HG02623 (cell line): Measurements from ENCODE around the gene CSMD2.
A peak's percentile ranks its signal among the peaks of the same experiment; 100 is the strongest.
"Not testable (repeated sequence)": the region's sequence is repeated elsewhere in the genome, so short reads cannot be mapped to it uniquely, and the experiment has no call there.

Source experiments
- ATAC-seq: cut with Tn5 transposase; IDR thresholded peaks from one replicate; pipeline ENCODE4 v1.9.1; 2021; ENCODE audit warnings: moderate library complexity; ENCODE audit not compliant: unreplicated experiment

CSMD2 gene

GRCh38 chr1:33517596-33518250, 647.3 kb downstream of the CSMD2 start:
- ATAC-seq: no peak

- ATAC-seq: no peak
Observed at GRCh38 chr1:33516891-33517567, 648.0 kb downstream of the CSMD2 start.

GRCh38 chr1:33516428-33516827, 648.6 kb downstream of the CSMD2 start:
- ATAC-seq: no peak

- no peak for ATAC-seq
Observed at GRCh38 chr1:33515607-33516006, 649.4 kb downstream of the CSMD2 start.

GRCh38 chr1:33515112-33515511, 649.9 kb downstream of the CSMD2 start:
- no peak for ATAC-seq

GRCh38 chr1:33512226-33513011, 652.6 kb downstream of the CSMD2 start:
- no peak for ATAC-seq

- ATAC-seq: not testable (repeated sequence)
Observed at GRCh38 chr1:33509276-33509675, 655.8 kb downstream of the CSMD2 start.

GRCh38 chr1:33508151-33508550, 656.9 kb downstream of the CSMD2 start:
- ATAC-seq: no peak

GRCh38 chr1:33507661-33508060, 657.4 kb downstream of the CSMD2 start:
- no peak for ATAC-seq

- ATAC-seq: no peak
Observed at GRCh38 chr1:33503506-33503905, 661.5 kb downstream of the CSMD2 start.

- ATAC-seq: no peak
Observed at GRCh38 chr1:33502726-33503125, 662.3 kb downstream of the CSMD2 start.

- ATAC-seq: no peak
Observed at GRCh38 chr1:33501774-33502173, 663.3 kb downstream of the CSMD2 start.

- no peak for ATAC-seq
Observed at GRCh38 chr1:33501309-33501708, 663.7 kb downstream of the CSMD2 start.

GRCh38 chr1:33500547-33500946, 664.5 kb downstream of the CSMD2 start:
- no peak for ATAC-seq

GRCh38 chr1:33497410-33497809, 667.6 kb downstream of the CSMD2 start:
- ATAC-seq: no peak

GRCh38 chr1:33494929-33495328, 670.1 kb downstream of the CSMD2 start:
- ATAC-seq: no peak

- no peak for ATAC-seq
Observed at GRCh38 chr1:33488624-33489023, 676.4 kb downstream of the CSMD2 start.

- no peak for ATAC-seq
Observed at GRCh38 chr1:33482412-33482811, 682.6 kb downstream of the CSMD2 start.

- ATAC-seq: no peak
Observed at GRCh38 chr1:33477451-33477850, 687.6 kb downstream of the CSMD2 start.

- no peak for ATAC-seq
Observed at GRCh38 chr1:33473900-33474299, 691.1 kb downstream of the CSMD2 start.

GRCh38 chr1:33472269-33472980, 692.6 kb downstream of the CSMD2 start, which contains the start of gene ZSCAN20:
Gene ZSCAN20, plus strand, starts transcription at chr1:33472645. Its CDS starts 6,644 bp downstream, at chr1:33479289.
- peak; percentile 90 for ATAC-seq
